ENCODE results near the gene NAPB.

- no peak for TF ChIP-seq EZH2 (optimal IDR thresholded peaks at IDR 0.05; ENCODE audit: low read depth, low read length)
- no peak for TF ChIP-seq EZH2phosphoT487 (IDR thresholded peaks at IDR 0.05; ENCODE audit: low read length)
- TF ChIP-seq CTCF (IDR thresholded peaks at IDR 0.05; ENCODE audit: low read length), result no peak
These were observed 11.5 kb downstream of the NAPB start for GRCh38 chr20:23409800-23410199.

Data from MM.1S (cell line).